Osteocyte (in vitro differentiated cells): Measurements from ENCODE around the gene DENND6A. TPM values are rescaled to one million over a fixed set of nuclear protein-coding genes. Genes with fewer than 3 reads are reported as not detected.

Source experiments
- total RNA-seq: library from RNA; stranded (reverse); gene quantifications from 2 replicates; pipeline ENCODE4 v1.2.1, GENCODE V29; 2021

The DENND6A gene
- total RNA-seq, 1 donor from 2014 or later: 26.2 TPM

Other genes starting within 250 kb of the DENND6A start
- gene DNAH12, start 148.7 kb downstream of the DENND6A start, total RNA-seq: 0.05 and 0.08 TPM in 2 replicates
- gene PDE12, start 136.8 kb downstream of the DENND6A start, total RNA-seq: 15.3 and 15.8 TPM in 2 replicates
- 250 and 252 TPM in 2 replicates for gene ARF4, start 95.7 kb downstream of the DENND6A start, total RNA-seq
- 69.8 and 71.5 TPM in 2 replicates for gene SLMAP, start 63.2 kb upstream of the DENND6A start, total RNA-seq